NT2/D1 (cell line): ENCODE measurements around the gene RBBP8NL.

Source experiments
- SUZ12 ChIP-seq: IDR thresholded peaks from 2 replicates; pipeline ENCODE4 v1.6.1; 2011; ENCODE audit not compliant: insufficient read length, insufficient read depth; ENCODE audit errors: extremely low read depth
- ZNF274 ChIP-seq: IDR thresholded peaks from 2 replicates; pipeline ENCODE4 v1.6.1; 2011; ENCODE audit warnings: mild to moderate bottlenecking, low read depth, low read length

DNA sequence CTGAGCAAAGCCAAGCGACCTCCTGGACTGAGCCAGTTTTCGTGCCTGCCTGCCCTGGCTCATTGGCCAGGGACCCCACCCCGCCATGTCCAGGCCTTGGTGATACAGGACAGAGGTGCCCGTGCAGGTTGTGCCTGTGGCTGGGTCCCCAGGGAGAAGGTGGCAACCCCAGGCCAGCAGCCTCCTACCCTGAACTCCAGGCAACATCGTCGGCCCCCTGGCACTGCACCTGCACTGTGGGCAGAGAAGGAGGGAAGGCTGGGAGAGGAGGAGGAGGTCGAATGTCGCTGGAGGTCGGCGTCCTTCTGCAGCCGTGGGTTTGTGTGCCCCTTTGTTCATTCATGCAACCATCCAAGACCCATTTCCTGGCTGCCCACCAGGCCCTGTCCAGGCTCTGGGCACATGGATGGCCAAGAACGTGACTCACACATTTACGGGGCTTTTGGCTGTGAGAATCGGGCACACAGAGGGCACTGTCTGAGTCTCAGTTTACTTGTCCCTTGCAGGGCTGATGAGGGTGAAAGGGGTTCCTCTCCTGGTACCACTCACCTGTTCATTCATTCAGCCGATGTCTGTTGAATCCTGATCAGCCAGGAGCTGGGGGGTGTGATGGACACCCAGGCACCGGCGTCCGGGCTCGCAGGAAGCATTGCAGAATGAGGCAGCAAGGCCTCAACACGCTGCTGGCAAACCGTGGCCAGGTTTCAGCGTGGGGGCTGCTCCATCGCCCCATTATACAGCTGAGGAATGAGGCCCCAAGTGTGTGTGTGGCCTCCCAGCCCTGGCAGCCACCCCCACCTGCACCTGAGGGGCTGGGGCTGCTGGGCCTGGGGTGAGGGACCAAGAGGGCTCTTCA lies 2.3 kb upstream of the RBBP8NL start:
- no peak for TF ChIP-seq ZNF274
- TF ChIP-seq SUZ12, result no peak
